OCI-LY7 (cell line): ENCODE results near the gene SLC6A4. TPM values are rescaled to one million over a fixed set of nuclear protein-coding genes. Genes with fewer than 3 reads are reported as not detected.

Source experiments
- BruUV-seq: library from RNA; stranded (reverse); fragments of 400-500 nt; replicated peaks from 2 replicates; lab custom pipeline; 2021; lab: Mats Ljungman, UMichigan
- CTCF ChIA-PET: fragments of 300-600 bp; sonication (Branson Sonifier 250); formaldehyde crosslinking; loops from one replicate; lab custom pipeline; 2022; ENCODE audit warnings: antibody characterized with exemption; ENCODE audit not compliant: unreplicated experiment; lab: Charles Lee
- POLR2A ChIA-PET: fragments of 300-600 bp; sonication (Branson Sonifier 250); formaldehyde crosslinking; loops from one replicate; lab custom pipeline; 2022; ENCODE audit warnings: antibody characterized with exemption; lab: Charles Lee
- DNase-seq: peaks from one replicate; pipeline ENCODE4 v3.0.0-alpha.2; 2015; ENCODE audit warnings: low spot score
- H2AFZ ChIP-seq: fragments of 200-600 bp; sonication (generic), shearing (Covaris generic); 2 replicates; pipeline ENCODE4 v1.6.1; 2014; ENCODE audit warnings: mild to moderate bottlenecking, antibody characterized with exemption, low read length, moderate library complexity
- H3K27ac ChIP-seq: fragments of 200-600 bp; sonication (generic); 2 replicates; pipeline ENCODE4 v1.5.1; 2014; ENCODE audit warnings: mixed run types, low read depth, mild to moderate bottlenecking, moderate library complexity, low read length, inconsistent platforms; ENCODE audit not compliant: poor library complexity, severe bottlenecking
- H3K36me3 ChIP-seq: fragments of 200-600 bp; sonication (generic); 2 replicates; pipeline ENCODE4 v1.6.1; 2014; ENCODE audit warnings: mild to moderate bottlenecking, antibody characterized with exemption, low read length, moderate library complexity, mixed read lengths; ENCODE audit not compliant: insufficient read depth
- H3K4me1 ChIP-seq: fragments of 200-600 bp; sonication (generic); 2 replicates; pipeline ENCODE4 v1.5.1; 2014; ENCODE audit warnings: mild to moderate bottlenecking, low read length; ENCODE audit not compliant: insufficient read depth, poor library complexity, severe bottlenecking
- H3K4me2 ChIP-seq: fragments of 200-600 bp; sonication (generic); 2 replicates; pipeline ENCODE4 v1.6.1; 2014; ENCODE audit warnings: mild to moderate bottlenecking, low read length
- H3K4me3 ChIP-seq: fragments of 200-600 bp; sonication (generic); 2 replicates; pipeline ENCODE4 v1.5.1; 2014; ENCODE audit warnings: mild to moderate bottlenecking, low read depth, low read length; ENCODE audit not compliant: poor library complexity, severe bottlenecking
- H3K79me2 ChIP-seq: fragments of 200-600 bp; sonication (generic); 2 replicates; pipeline ENCODE4 v1.6.1; 2016; ENCODE audit warnings: low read depth, mild to moderate bottlenecking, low read length, moderate library complexity, mixed read lengths; ENCODE audit not compliant: insufficient read depth
- H3K9me2 ChIP-seq: fragments of 200-600 bp; sonication (generic); 2 replicates; pipeline ENCODE4 v1.6.1; 2016; ENCODE audit warnings: mild to moderate bottlenecking, low read length, mixed read lengths; ENCODE audit not compliant: insufficient read depth
- H3K9me3 ChIP-seq: fragments of 200-600 bp; sonication (generic); 2 replicates; pipeline ENCODE4 v1.6.1; 2014; ENCODE audit warnings: mild to moderate bottlenecking, mixed run types, low read length, mixed read lengths
- H4K20me1 ChIP-seq: fragments of 200-600 bp; sonication (generic); 2 replicates; pipeline ENCODE4 v1.6.1; 2014; ENCODE audit warnings: mild to moderate bottlenecking, antibody characterized with exemption, low read length, moderate library complexity, mixed read lengths; ENCODE audit not compliant: insufficient read depth
- CTCF ChIP-seq: fragments of 200-600 bp; sonication (generic); conservative IDR thresholded peaks from 2 replicates; pipeline ENCODE4 v1.5.1; 2014; ENCODE audit warnings: mild to moderate bottlenecking, antibody characterized with exemption, low read length, moderate library complexity, mixed read lengths
- EZH2phosphoT487 ChIP-seq: fragments of 200-600 bp; sonication (generic); IDR thresholded peaks from 2 replicates; pipeline ENCODE4 v1.6.1; 2018; ENCODE audit warnings: low read depth, borderline replicate concordance, mild to moderate bottlenecking, mixed run types, antibody characterized with exemption, low read length, moderate library complexity, mixed read lengths
- intact Hi-C: fragments of 100-400 bp; cut with micrococcal nuclease; formaldehyde crosslinking; loops from one replicate; pipeline ENCODE4 v1.10.0; 2022; ENCODE audit not compliant: unreplicated experiment
- total RNA-seq, 2 experiments: library from RNA; depleted of rRNA in 1 of 2; stranded (reverse); fragments of >200 nt in 1 of 2; shearing (Covaris generic) in 1 of 2; gene quantifications; 2 replicates each; pipeline ENCODE4 v1.2.3, GENCODE V29; 2014 to 2022

The SLC6A4 gene
- total RNA-seq, 2 experiments from 2014 or later = 0.09 TPM; not detected in 1

- H4K20me1 ChIP-seq = no peaks in the 10 kb centered on the region
- POLR2A ChIA-PET = no interaction called here
- intact Hi-C loops = no loop called here
- no peak overlapping the region for H2AFZ ChIP-seq
- H3K4me1 ChIP-seq = no peaks in the 10 kb centered on the region
- no peak overlapping the region for H3K4me3 ChIP-seq
- no peak overlapping the region for H3K27ac ChIP-seq
- no peaks in the 10 kb centered on the region for H3K9me2 ChIP-seq
- CTCF ChIA-PET = no interaction called here
- H3K4me2 ChIP-seq = no peak overlapping the region
- no peaks in the 10 kb centered on the region for H3K36me3 ChIP-seq
- H3K79me2 ChIP-seq = no peaks in the 10 kb centered on the region
- BruUV-seq = no TSS peak
- TF ChIP-seq CTCF = no peak
- TF ChIP-seq EZH2phosphoT487 = no peak
- DNase-seq = no peak
- no peaks in the 10 kb centered on the region for H3K9me3 ChIP-seq
These were observed 5.6 kb upstream of the SLC6A4 start for GRCh38 chr17:30241051-30241450.

- Histone ChIP-seq H3K4me3 (no peak overlapping the region), H3K79me2 (no peaks in the 10 kb centered on the region), H3K9me2 (no peaks in the 10 kb centered on the region), H2AFZ (no peak overlapping the region), H3K9me3 (no peaks in the 10 kb centered on the region), H3K27ac (no peak overlapping the region), H3K36me3 (no peaks in the 10 kb centered on the region), H3K4me1 (no peaks in the 10 kb centered on the region), H4K20me1 (no peaks in the 10 kb centered on the region), H3K4me2 (no peak overlapping the region)
- ChIA-PET POLR2A (no interaction called here), CTCF (no interaction called here)
- DNase-seq = no peak
- no peak for TF ChIP-seq EZH2phosphoT487
- TF ChIP-seq CTCF = no peak
- BruUV-seq = no TSS peak
- intact Hi-C loops = no loop called here
These were observed 4.7 kb upstream of the SLC6A4 start for GRCh38 chr17:30240177-30240576.

- H3K4me2 ChIP-seq = no peak overlapping the region
- no peak overlapping the region for H3K4me3 ChIP-seq
- no peaks in the 10 kb centered on the region for H3K36me3 ChIP-seq
- no peaks in the 10 kb centered on the region for H4K20me1 ChIP-seq
- H3K27ac ChIP-seq = no peak overlapping the region
- ChIA-PET CTCF (no interaction called here), POLR2A (interaction anchor here (0.9 kb wide), 1 partner anchor 121 kb away, joined by 3 read pairs; no protein-coding TSS in a partner anchor)
- DNase-seq = no peak
- no peak overlapping the region for H2AFZ ChIP-seq
- H3K79me2 ChIP-seq = no peaks in the 10 kb centered on the region
- no TSS peak for BruUV-seq
- intact Hi-C loops = loop anchor here (10.0 kb wide), 1 partner anchor 134 kb away; no protein-coding TSS in a partner anchor
- no peaks in the 10 kb centered on the region for H3K9me2 ChIP-seq
- H3K9me3 ChIP-seq = no peaks in the 10 kb centered on the region
- no peaks in the 10 kb centered on the region for H3K4me1 ChIP-seq
- TF ChIP-seq CTCF (no peak), EZH2phosphoT487 (no peak)
These were observed 3.6 kb upstream of the SLC6A4 start for GRCh38 chr17:30239089-30239462.
